IPS-18a (cell line): ENCODE results near the gene GPA33.

Experiments
- H3K27ac ChIP-seq: one replicate; pipeline ENCODE4 v1.5.1; 2013; ENCODE audit warnings: low read length
- H3K27me3 ChIP-seq: one replicate; pipeline ENCODE4 v1.6.1; 2013; ENCODE audit warnings: mild to moderate bottlenecking, low read length; ENCODE audit not compliant: control insufficient read depth, insufficient read depth
- H3K36me3 ChIP-seq: one replicate; pipeline ENCODE4 v1.6.1; 2013; ENCODE audit warnings: low read depth, low read length; ENCODE audit not compliant: control insufficient read depth
- H3K4me1 ChIP-seq: one replicate; pipeline ENCODE4 v1.6.1; 2013; ENCODE audit warnings: low read depth, low read length; ENCODE audit not compliant: control insufficient read depth
- H3K4me3 ChIP-seq: one replicate; pipeline ENCODE4 v1.5.1; 2013; ENCODE audit warnings: low read length
- H3K9ac ChIP-seq: one replicate; pipeline ENCODE4 v1.6.1; 2013; ENCODE audit warnings: mild to moderate bottlenecking, low read length, moderate library complexity
- H3K9me3 ChIP-seq: one replicate; pipeline ENCODE4 v1.6.1; 2013; ENCODE audit warnings: low read depth, low read length; ENCODE audit not compliant: control insufficient read depth

GPA33 gene

GRCh38 chr1:167064621-167065020 is 25.6 kb downstream of the GPA33 start:
- Histone ChIP-seq H3K9me3 (no peaks in the 10 kb centered on the region), H3K9ac (no peak overlapping the region), H3K27me3 (no peaks in the 10 kb centered on the region), H3K4me3 (no peak overlapping the region), H3K4me1 (no peaks in the 10 kb centered on the region), H3K36me3 (no peaks in the 10 kb centered on the region), H3K27ac (no peak overlapping the region)

- Histone ChIP-seq H3K9ac (no peak overlapping the region), H3K4me3 (no peak overlapping the region), H3K27me3 (no peaks in the 10 kb centered on the region), H3K9me3 (no peaks in the 10 kb centered on the region), H3K36me3 (no peaks in the 10 kb centered on the region), H3K4me1 (peaks cover 6% of the 10 kb centered on the region), H3K27ac (no peak overlapping the region)
These were observed 29.1 kb downstream of the GPA33 start for GRCh38 chr1:167061073-167061464.

GRCh38 chr1:167060141-167061072 is 29.8 kb downstream of the GPA33 start:
- Histone ChIP-seq H3K4me3 (no peak overlapping the region), H3K9ac (no peak overlapping the region), H3K9me3 (no peaks in the 10 kb centered on the region), H3K27ac (no peak overlapping the region), H3K4me1 (peaks cover 6% of the 10 kb centered on the region), H3K36me3 (no peaks in the 10 kb centered on the region), H3K27me3 (no peaks in the 10 kb centered on the region)

- Histone ChIP-seq H3K36me3 (no peaks in the 10 kb centered on the region), H3K4me1 (peaks cover 6% of the 10 kb centered on the region), H3K27ac (no peak overlapping the region), H3K9me3 (no peaks in the 10 kb centered on the region), H3K27me3 (no peaks in the 10 kb centered on the region), H3K9ac (no peak overlapping the region), H3K4me3 (no peak overlapping the region)
These were observed 30.4 kb downstream of the GPA33 start for GRCh38 chr1:167059809-167060107.

GRCh38 chr1:167059045-167059808 is 30.9 kb downstream of the GPA33 start:
- Histone ChIP-seq H3K27ac (no peak overlapping the region), H3K9ac (no peak overlapping the region)

GRCh38 chr1:167057241-167057688 is 32.9 kb downstream of the GPA33 start:
- Histone ChIP-seq H3K4me1 (peaks cover 6% of the 10 kb centered on the region), H3K4me3 (no peak overlapping the region), H3K9ac (no peak overlapping the region), H3K36me3 (no peaks in the 10 kb centered on the region), H3K27ac (no peak overlapping the region), H3K9me3 (no peaks in the 10 kb centered on the region), H3K27me3 (no peaks in the 10 kb centered on the region)

More at GRCh38 chr1:167059045-167059808, 30.9 kb downstream of the GPA33 start:
- H3K36me3 ChIP-seq, result no peaks in the 10 kb centered on the region
- H3K4me1 ChIP-seq, result peaks cover 6% of the 10 kb centered on the region
- no peaks in the 10 kb centered on the region for H3K9me3 ChIP-seq
- no peak overlapping the region for H3K4me3 ChIP-seq
- no peaks in the 10 kb centered on the region for H3K27me3 ChIP-seq

GRCh38 chr1:167056529-167057231 is 33.5 kb downstream of the GPA33 start:
- H3K9me3 ChIP-seq, result no peaks in the 10 kb centered on the region
- no peak overlapping the region for H3K27ac ChIP-seq
- no peaks in the 10 kb centered on the region for H3K36me3 ChIP-seq
- no peaks in the 10 kb centered on the region for H3K27me3 ChIP-seq
- no peak overlapping the region for H3K4me3 ChIP-seq
- H3K4me1 ChIP-seq, result peaks cover 6% of the 10 kb centered on the region
- H3K9ac ChIP-seq, result no peak overlapping the region

GRCh38 chr1:167054946-167055630 is 35.1 kb downstream of the GPA33 start:
- H3K4me1 ChIP-seq, result peaks cover 6% of the 10 kb centered on the region
- H3K4me3 ChIP-seq, result no peak overlapping the region
- no peak overlapping the region for H3K27ac ChIP-seq
- no peaks in the 10 kb centered on the region for H3K27me3 ChIP-seq
- H3K9me3 ChIP-seq, result no peaks in the 10 kb centered on the region
- H3K36me3 ChIP-seq, result no peaks in the 10 kb centered on the region
- no peak overlapping the region for H3K9ac ChIP-seq

- no peak overlapping the region for H3K27ac ChIP-seq
- H3K4me1 ChIP-seq, result peaks cover 6% of the 10 kb centered on the region
- no peak overlapping the region for H3K9ac ChIP-seq
- no peaks in the 10 kb centered on the region for H3K36me3 ChIP-seq
- H3K9me3 ChIP-seq, result no peaks in the 10 kb centered on the region
- no peaks in the 10 kb centered on the region for H3K27me3 ChIP-seq
- no peak overlapping the region for H3K4me3 ChIP-seq
These were observed 35.6 kb downstream of the GPA33 start for GRCh38 chr1:167054531-167054930.

GRCh38 chr1:167052389-167052788 is 37.8 kb downstream of the GPA33 start:
- Histone ChIP-seq H3K9ac (no peak overlapping the region), H3K27me3 (no peaks in the 10 kb centered on the region), H3K27ac (no peak overlapping the region), H3K4me3 (no peak overlapping the region), H3K4me1 (no peaks in the 10 kb centered on the region), H3K9me3 (no peaks in the 10 kb centered on the region), H3K36me3 (no peaks in the 10 kb centered on the region)

- H3K9me3 ChIP-seq, result no peaks in the 10 kb centered on the region
- H3K36me3 ChIP-seq, result no peaks in the 10 kb centered on the region
- H3K27me3 ChIP-seq, result no peaks in the 10 kb centered on the region
- H3K9ac ChIP-seq, result no peak overlapping the region
- H3K4me3 ChIP-seq, result no peak overlapping the region
- H3K27ac ChIP-seq, result no peak overlapping the region
- H3K4me1 ChIP-seq, result no peaks in the 10 kb centered on the region
These were observed 38.3 kb downstream of the GPA33 start for GRCh38 chr1:167051907-167052306.
